Astrocyte (in vitro differentiated cells and primary cell): Measurements from ENCODE around the gene ERGIC2. TPM values are rescaled to one million over a fixed set of nuclear protein-coding genes. Genes with fewer than 3 reads are reported as not detected.
A peak's percentile ranks its signal among the peaks of the same experiment; 100 is the strongest.

Source experiments
- DNase-seq: peaks from one replicate; pipeline ENCODE4 v3.0.0-alpha.2; 2010; ENCODE audit warnings: low read depth
- FAIRE-seq: peaks from 2 replicates; lab custom pipeline; 2011; peaks lifted over from hg19 to GRCh38; lab: Jason Lieb, UNC
- H2AFZ ChIP-seq: 2 replicates; pipeline ENCODE4 v1.6.0; 2012; ENCODE audit warnings: low read depth, low read length, inconsistent platforms
- H3K27ac ChIP-seq: 2 replicates; pipeline ENCODE4 v1.5.1; 2011; ENCODE audit warnings: low read depth, low read length, inconsistent platforms
- H3K27me3 ChIP-seq: 2 replicates; pipeline ENCODE4 v1.6.0; 2011; ENCODE audit warnings: low read length, inconsistent platforms; ENCODE audit not compliant: insufficient read depth
- H3K36me3 ChIP-seq: 2 replicates; pipeline ENCODE4 v1.5.1; 2011; ENCODE audit warnings: low read length, inconsistent platforms; ENCODE audit not compliant: insufficient read depth
- H3K4me1 ChIP-seq: 2 replicates; pipeline ENCODE4 v1.5.1; 2011; ENCODE audit warnings: low read length, inconsistent platforms; ENCODE audit not compliant: insufficient read depth
- H3K4me2 ChIP-seq: 2 replicates; pipeline ENCODE4 v1.6.0; 2012; ENCODE audit warnings: low read length, inconsistent platforms
- H3K4me3 ChIP-seq: 2 replicates; pipeline ENCODE4 v1.5.1; 2011; ENCODE audit warnings: low read depth, mild to moderate bottlenecking, low read length, inconsistent platforms; ENCODE audit not compliant: insufficient read depth
- H3K79me2 ChIP-seq: 2 replicates; pipeline ENCODE4 v1.6.0; 2012; ENCODE audit warnings: mild to moderate bottlenecking, low read length, inconsistent platforms; ENCODE audit not compliant: insufficient read depth
- H3K9ac ChIP-seq: 2 replicates; pipeline ENCODE4 v1.6.0; 2012; ENCODE audit warnings: mild to moderate bottlenecking, low read length, inconsistent platforms
- H3K9me3 ChIP-seq: 2 replicates; pipeline ENCODE4 v1.5.1; 2012; ENCODE audit warnings: low read depth, mild to moderate bottlenecking, low read length, inconsistent platforms; ENCODE audit not compliant: insufficient read depth
- H4K20me1 ChIP-seq: 2 replicates; pipeline ENCODE4 v1.6.0; 2012; ENCODE audit warnings: low read length, inconsistent platforms; ENCODE audit not compliant: insufficient read depth
- H3K27ac Mint-ChIP-seq: one replicate; pipeline ENCODE4 v1.8.0; 2021; ENCODE audit warnings: mild to moderate bottlenecking, mixed read lengths; ENCODE audit not compliant: unreplicated experiment
- H3K27me3 Mint-ChIP-seq: one replicate; pipeline ENCODE4 v1.8.0; 2021; ENCODE audit warnings: low read depth, mixed read lengths; ENCODE audit not compliant: unreplicated experiment
- H3K36me3 Mint-ChIP-seq: one replicate; pipeline ENCODE4 v1.8.0; 2021; ENCODE audit warnings: low read depth, mixed read lengths; ENCODE audit not compliant: unreplicated experiment
- H3K4me1 Mint-ChIP-seq: one replicate; pipeline ENCODE4 v1.8.0; 2021; ENCODE audit warnings: low read depth, mixed read lengths; ENCODE audit not compliant: unreplicated experiment
- H3K4me3 Mint-ChIP-seq: one replicate; pipeline ENCODE4 v1.8.0; 2021; ENCODE audit warnings: mild to moderate bottlenecking, moderate library complexity, mixed read lengths; ENCODE audit not compliant: unreplicated experiment
- H3K9me3 Mint-ChIP-seq: one replicate; pipeline ENCODE4 v1.8.0; 2021; ENCODE audit warnings: mild to moderate bottlenecking, mixed read lengths; ENCODE audit not compliant: unreplicated experiment
- CTCF ChIP-seq: IDR thresholded peaks from 2 replicates; pipeline ENCODE4 v1.5.1; 2011; ENCODE audit warnings: low read depth, mild to moderate bottlenecking, inconsistent platforms, low read length, moderate library complexity; ENCODE audit not compliant: insufficient read depth
- EZH2 ChIP-seq: IDR thresholded peaks from 2 replicates; pipeline ENCODE4 v1.6.1; 2012; ENCODE audit warnings: mild to moderate bottlenecking, low read length, inconsistent platforms; ENCODE audit not compliant: insufficient read depth
- total RNA-seq: library from RNA; stranded (reverse); gene quantifications from 2 replicates; pipeline ENCODE4 v1.2.1, GENCODE V29; 2021

Gene ERGIC2
- total RNA-seq, 1 donor from 2014 or later, result 81.5 TPM

DNA sequence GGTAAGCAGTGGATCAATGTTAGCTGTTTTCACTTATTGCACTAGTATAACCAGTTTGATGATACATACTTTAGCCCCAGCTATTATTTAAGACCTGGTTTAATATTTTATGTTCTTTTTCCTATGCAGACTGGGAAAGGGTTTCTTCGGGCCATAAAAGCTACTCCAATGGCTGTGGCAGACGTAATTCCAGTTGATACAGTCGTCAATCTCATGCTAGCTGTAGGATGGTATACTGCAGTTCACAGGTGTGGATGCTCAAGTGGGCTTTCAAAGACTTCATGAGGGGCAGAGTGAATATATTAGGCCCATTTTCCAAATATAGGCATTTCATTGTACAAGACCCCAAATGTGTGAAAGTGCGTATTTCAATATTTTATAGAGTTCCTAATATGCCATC, 70.1 kb downstream of the ERGIC2 start:
- no peak overlapping the region for H2AFZ ChIP-seq
- no peaks in the 10 kb centered on the region for H3K4me1 ChIP-seq
- Mint-ChIP-seq H3K9me3 (no peaks in the 10 kb centered on the region), H3K27me3 (no peaks in the 10 kb centered on the region), H3K4me3 (no peak overlapping the region), H3K36me3 (peaks cover 1% of the 10 kb centered on the region), H3K4me1 (no peaks in the 10 kb centered on the region), H3K27ac (no peak overlapping the region)
- H3K4me2 ChIP-seq, result no peak overlapping the region
- no peaks in the 10 kb centered on the region for H3K9me3 ChIP-seq
- no peak overlapping the region for H3K4me3 ChIP-seq
- H3K79me2 ChIP-seq, result no peaks in the 10 kb centered on the region
- H3K36me3 ChIP-seq, result no peaks in the 10 kb centered on the region
- no peaks in the 10 kb centered on the region for H4K20me1 ChIP-seq
- no peak for FAIRE-seq
- H3K27ac ChIP-seq, result no peak overlapping the region
- DNase-seq, result no peak
- TF ChIP-seq CTCF (no peak), EZH2 (no peak)
- H3K27me3 ChIP-seq, result no peaks in the 10 kb centered on the region
- H3K9ac ChIP-seq, result no peak overlapping the region

DNA sequence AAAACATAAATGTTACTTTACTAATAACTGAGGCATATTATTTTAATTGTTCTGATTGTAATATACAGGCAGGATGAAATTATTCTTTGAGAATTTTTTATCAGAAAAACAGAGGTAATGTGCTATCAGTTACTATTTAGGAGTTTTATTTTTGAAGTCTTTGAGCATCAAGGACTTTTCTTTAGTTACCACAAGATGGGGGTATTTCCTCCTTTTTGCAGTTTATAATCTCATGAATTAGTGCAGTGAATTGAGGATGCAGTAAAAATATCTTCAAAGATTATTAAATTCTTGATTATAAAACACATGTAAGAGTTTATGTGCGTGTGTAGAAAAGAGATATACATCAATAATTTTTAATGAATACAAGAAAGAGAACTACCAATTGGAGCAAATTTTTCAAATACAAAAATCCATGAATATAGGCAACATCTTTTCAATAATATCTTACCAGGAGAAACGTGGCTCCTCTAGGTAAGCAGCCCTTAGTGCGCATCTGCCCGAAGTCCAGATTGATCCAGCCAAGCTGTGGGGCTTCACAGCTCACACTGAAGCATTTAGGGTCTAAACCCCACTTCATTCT, 71.6 kb downstream of the ERGIC2 start:
- Mint-ChIP-seq H3K4me3 (no peak overlapping the region), H3K9me3 (no peaks in the 10 kb centered on the region), H3K27me3 (no peaks in the 10 kb centered on the region), H3K27ac (no peak overlapping the region), H3K36me3 (no peaks in the 10 kb centered on the region), H3K4me1 (no peaks in the 10 kb centered on the region)
- Histone ChIP-seq H3K4me2 (no peak overlapping the region), H2AFZ (no peak overlapping the region), H3K27ac (no peak overlapping the region), H4K20me1 (no peaks in the 10 kb centered on the region), H3K9me3 (no peaks in the 10 kb centered on the region), H3K27me3 (no peaks in the 10 kb centered on the region), H3K36me3 (no peaks in the 10 kb centered on the region), H3K4me1 (no peaks in the 10 kb centered on the region), H3K79me2 (no peaks in the 10 kb centered on the region), H3K4me3 (no peak overlapping the region), H3K9ac (no peak overlapping the region)
- TF ChIP-seq EZH2 (no peak), CTCF (peak; percentile 31)
- DNase-seq (peak; percentile 12), FAIRE-seq (no peak)

DNA sequence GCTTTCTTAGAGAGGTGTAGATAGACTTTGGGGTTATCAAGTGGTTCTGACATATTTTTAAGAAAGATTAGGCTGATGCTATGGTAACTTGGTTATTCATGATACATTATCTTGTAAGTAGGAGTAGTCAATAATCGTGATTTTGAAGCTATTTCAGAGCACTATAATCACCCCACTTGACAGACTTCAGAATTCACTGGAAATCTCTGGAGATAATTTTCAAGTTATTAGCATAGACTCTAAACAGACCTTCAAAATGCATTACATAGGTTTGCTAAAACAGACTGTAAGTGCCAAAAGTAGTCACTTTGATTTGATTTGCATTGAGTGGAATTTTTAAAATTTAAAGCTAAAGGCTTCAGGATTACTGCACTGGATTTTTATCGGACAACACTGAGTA, 74.3 kb downstream of the ERGIC2 start:
- no peaks in the 10 kb centered on the region for H3K4me1 ChIP-seq
- no peak overlapping the region for H3K4me3 Mint-ChIP-seq
- no peak overlapping the region for H3K4me2 ChIP-seq
- no peaks in the 10 kb centered on the region for H3K27me3 Mint-ChIP-seq
- TF ChIP-seq EZH2 (no peak), CTCF (no peak)
- H3K27ac ChIP-seq, result no peak overlapping the region
- H3K27ac Mint-ChIP-seq, result no peak overlapping the region
- no peaks in the 10 kb centered on the region for H3K9me3 Mint-ChIP-seq
- DNase-seq (no peak), FAIRE-seq (no peak)
- H3K4me3 ChIP-seq, result no peak overlapping the region
- no peaks in the 10 kb centered on the region for H3K27me3 ChIP-seq
- H3K79me2 ChIP-seq, result no peaks in the 10 kb centered on the region
- no peak overlapping the region for H2AFZ ChIP-seq
- H4K20me1 ChIP-seq, result no peaks in the 10 kb centered on the region
- H3K4me1 Mint-ChIP-seq, result no peaks in the 10 kb centered on the region
- H3K36me3 Mint-ChIP-seq, result no peaks in the 10 kb centered on the region
- H3K9ac ChIP-seq, result no peak overlapping the region
- H3K9me3 ChIP-seq, result no peaks in the 10 kb centered on the region
- H3K36me3 ChIP-seq, result no peaks in the 10 kb centered on the region
